ENCODE measurements around the gene HSPA12A.
A peak's percentile ranks its signal among the peaks of the same experiment; 100 is the strongest.

The HSPA12A gene

DNA sequence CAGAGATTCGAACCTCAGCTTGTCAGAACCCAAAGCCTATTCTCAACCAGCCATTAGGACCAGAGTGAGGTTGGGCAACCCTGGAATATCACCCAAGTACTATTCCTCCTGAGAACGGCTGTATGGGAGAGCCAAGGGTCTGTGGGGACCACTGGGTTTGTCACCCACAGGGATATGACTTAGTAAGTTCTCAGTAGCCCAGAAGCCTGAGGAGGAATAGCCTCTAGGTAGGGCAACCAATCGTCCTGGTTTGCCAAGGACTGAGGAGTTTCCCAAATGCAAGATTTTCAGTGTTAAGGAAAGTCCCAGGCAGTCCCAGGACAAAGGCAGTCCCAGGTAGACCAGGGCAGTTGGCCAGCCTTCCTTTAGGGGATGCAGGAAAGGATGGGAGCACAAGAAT, 74.9 kb downstream of the HSPA12A start:
- DNase-seq = no peak

DNA sequence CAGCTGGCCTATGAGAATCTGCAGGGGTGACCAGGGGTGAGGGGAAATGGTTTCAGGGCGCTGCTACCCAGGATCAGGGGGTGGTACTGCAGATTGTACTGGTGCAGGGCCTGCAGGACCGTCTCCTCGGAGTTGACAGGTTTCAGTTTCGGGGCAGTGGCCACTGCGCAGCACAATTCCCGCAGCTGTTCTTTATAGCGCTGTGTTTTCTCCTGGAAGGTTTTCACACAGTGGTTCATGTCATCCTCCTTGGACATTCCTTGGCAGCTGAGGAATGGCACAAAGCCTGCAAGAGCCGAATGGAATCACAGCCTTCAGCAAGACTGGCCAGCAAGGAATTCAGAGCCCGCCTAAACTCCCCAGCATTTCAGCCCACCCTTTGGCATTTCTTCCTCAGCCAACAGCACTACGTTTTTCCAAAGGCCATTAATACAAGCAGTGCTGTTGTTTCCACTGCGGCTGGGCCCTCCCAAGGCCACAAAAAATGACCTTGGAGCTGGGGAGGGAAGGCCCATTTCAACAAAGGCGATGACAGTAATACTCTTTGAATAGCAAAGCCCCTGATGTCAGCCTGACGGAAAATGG, 76.7 kb downstream of the HSPA12A start:
- no peak for DNase-seq

DNA sequence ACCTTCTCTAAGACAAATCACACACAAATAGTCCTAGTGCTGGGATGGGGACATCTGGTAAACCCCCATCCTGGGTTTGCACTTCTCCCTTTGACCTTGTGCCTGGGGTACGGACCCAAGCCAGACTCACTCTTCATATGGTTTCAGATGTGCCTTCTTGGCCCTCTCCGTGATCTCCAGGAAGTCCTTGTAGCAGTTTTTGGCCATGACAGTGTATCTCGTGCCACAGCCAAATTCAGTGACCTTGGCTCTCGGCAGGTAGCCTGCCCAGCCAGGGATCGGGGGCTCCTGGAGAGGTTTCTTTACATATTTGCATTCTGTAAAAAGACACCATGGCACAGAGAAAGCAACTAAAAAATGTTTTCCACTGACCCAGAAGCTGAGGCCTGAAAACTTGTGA, 77.7 kb downstream of the HSPA12A start:
- DNase-seq = no peak

DNA sequence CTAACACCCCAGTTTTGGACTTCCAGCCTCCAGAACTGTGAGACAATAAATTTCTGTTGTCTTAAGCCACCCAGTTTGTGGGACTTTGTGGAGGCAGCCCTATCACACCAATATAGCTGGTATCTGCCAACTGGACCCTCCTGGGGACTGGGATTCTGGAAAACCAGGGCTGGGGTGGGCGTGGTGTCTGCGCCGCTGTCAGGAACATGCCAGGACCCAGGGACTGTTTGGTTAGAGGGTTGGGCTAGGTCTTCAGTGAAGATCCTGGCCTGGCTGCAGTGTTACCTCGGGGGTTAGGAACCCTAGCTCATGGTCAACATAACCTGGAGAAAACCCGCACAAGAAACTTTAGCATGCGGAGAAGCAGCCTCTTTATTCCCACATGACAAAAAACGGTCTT, 79.0 kb downstream of the HSPA12A start:
- DNase-seq = no peak

DNA sequence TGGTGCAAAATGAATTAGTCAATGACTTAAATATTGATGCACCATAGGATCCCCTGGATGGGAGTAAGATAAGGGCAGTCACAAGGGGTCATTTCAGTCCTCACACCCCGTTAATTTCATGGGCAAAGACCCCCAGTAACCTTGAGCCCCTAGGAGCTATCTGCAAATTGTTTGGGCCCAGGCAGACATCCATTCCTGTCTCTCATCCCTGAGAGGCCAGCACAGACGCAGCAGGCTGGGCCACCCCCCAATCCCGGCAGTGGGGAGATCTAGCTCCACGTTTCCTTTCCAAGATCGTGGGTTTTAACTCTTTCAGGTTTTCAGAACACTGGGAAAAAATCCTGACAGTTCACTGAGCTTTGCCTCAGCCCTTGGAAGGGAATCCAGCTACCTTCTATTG, 81.5 kb downstream of the HSPA12A start:
- no peak for DNase-seq

DNA sequence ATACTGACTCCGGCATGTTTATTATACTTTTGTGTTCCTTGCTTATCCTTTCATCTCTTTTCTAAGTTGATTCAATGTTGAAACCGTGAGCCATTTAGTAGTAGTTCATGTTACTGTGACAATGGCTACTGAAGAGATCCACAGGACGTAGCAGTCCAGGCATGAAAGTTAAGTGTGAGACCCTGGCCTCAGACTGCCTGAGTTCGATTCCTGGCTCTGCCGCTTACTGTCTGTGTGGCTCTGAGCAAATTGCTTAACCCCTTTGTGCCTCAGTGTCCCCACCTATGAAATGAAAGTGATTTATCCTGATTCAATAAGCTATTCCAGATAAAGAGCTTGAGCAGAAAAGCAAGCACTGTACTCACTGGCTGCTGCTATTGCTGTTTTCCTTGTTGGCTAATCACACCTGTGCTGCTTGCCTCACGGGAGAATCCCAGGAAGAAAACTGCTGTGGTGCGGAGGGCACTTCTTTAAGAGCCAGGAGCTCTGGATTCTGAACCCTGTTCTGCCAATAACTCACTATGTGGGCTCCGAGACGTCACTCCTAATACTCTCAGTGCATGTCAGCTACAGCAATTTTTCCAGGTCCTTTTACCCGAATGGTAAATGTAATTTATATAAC, 83.2 kb downstream of the HSPA12A start:
- DNase-seq = no peak

DNA sequence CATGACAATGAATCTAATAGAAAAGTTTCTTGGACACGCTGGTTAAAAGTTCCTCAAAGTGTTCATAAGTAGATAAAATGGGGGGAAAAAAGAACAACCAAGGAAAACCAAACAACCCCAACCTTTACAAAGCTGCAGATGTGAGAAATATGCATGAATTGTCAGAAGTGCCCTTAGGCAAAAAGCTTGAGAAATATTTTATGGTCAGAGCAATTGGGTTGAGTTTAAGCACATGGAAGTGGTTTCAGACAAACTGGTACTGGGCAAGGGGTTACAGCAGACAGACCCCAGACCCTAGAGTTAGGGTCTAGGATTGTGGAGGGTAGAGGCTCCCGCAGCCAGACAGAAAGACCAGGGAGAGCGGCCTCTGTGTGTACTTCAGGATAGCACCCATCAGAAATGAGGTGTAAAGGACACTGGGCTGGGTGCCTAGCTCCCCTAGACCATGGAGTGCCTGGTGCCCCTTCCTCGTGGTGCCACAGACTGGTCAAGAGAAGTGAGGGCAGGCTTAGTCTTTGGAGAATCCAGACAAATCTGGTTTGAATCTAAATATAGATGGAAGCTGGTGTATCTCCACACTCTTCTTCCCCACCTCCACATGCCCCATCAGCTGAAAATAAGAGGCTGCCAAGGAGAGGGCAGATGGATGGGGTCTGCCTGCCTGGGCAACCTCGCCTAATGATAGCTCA, 84.4 kb downstream of the HSPA12A start:
- DNase-seq = no peak

DNA sequence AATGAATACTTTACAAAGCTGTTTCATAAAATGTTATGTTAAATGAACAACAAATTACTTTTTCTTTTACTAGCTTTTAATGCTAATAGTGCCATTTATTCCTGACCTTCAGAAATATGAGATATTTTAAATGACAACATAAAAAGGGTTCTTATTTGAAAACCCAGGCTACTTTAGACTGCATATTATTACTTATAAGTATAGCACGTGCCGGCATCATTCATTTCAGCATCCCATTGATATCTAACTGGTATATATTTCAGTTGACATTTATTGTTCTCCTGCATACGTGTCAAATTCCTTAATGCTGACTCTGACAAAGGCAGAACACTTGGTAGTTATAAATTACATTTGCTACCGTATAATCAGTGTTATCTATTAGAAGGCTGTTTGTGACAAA, 86.3 kb downstream of the HSPA12A start:
- no peak for DNase-seq

DNA sequence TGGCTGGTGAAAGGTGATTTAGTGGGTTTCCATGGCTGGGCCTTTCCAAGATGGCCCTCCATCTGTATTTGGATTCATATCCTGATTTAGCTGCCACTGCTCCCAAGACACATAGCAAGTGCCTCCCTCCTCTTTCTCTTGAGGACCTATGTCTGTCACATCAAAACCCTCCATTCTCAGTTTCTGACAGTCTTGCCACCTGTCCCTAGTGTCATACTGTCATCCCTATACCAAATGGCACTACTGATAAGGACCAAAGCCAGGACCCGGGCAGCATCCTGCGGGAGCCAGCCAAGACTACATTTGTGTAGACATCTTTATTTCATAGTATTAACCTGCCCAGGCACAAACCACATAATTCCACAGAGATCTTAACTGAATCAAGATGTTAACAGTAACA, 86.8 kb downstream of the HSPA12A start:
- DNase-seq = no peak

DNA sequence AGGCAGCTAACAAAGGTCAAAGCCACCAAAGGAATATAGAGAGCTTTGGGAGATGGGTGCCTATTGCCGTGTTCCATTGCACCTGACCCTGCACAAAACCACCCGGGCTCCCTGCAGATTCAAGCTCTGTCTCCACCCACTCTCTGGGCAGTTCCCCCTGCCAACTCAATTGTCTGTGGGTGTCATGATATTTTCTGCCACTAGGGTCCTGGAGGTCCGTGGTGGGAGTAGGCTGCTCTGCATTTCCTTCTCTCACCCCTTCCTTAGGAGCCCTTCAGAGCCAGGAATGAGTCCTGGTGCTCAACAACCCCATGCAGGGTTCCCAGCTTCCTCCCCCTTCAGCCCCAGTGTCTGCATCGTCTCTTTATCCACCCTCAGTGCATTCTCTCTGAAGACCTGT, 87.5 kb downstream of the HSPA12A start:
- DNase-seq = peak; percentile 14

DNA sequence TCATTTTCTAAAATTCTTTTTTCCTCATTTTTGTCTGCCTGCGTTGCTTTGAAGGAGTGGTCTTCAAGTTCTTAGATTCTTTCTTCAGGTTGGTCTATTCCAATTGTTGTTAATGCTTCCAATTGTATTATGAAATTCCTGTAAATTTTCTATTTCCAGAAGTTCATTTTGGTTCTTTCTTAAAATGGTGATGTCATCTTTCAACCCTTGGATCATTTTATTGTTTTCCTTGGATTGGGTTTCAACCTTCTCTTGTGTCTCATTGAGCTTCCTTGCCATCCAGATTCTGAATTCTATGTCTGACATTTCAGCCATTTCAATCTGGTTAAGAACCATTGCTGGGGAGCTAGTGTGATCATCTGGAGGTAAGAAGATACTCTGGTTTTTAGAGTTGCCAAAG, 88.5 kb downstream of the HSPA12A start:
- DNase-seq = no peak

DNA sequence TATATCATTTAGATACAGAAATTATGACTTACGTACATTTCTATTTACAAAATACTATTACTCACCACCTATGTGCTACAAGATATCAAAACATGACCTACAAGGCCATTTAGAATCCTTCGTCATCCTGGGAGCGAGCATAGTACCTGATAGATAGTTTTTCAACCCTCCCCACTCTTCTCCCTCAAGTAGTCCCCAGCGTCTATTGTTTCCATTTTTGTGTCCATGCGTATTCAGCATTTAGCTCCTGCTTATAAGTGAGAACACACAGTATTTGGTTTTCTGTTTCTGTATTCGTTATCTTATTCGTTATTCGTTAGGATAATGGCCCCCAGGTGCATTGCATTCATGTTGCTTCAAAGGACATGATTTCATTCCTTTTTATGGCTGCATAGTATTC, 93.5 kb downstream of the HSPA12A start:
- DNase-seq = no peak

DNA sequence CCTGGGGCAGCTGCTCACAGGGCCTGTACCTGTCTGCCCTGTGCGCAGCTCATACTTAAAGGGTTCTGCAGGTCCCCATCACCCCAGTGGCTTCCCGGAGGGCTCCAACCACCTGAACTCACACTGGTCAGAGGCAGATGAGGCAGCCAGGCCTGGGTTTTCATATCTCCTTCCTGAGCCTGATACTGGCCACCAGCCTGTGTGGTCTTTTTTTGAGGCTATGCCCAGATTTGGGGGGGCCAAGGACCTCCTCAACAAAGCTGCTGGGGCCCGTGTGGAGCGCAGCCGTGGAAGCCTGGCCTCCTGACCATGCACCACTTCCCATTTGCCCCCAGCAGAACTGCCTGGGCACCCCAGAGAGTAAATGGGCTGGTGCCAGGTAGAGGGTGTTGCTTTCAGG, 95.9 kb downstream of the HSPA12A start:
- no peak for DNase-seq

DNA sequence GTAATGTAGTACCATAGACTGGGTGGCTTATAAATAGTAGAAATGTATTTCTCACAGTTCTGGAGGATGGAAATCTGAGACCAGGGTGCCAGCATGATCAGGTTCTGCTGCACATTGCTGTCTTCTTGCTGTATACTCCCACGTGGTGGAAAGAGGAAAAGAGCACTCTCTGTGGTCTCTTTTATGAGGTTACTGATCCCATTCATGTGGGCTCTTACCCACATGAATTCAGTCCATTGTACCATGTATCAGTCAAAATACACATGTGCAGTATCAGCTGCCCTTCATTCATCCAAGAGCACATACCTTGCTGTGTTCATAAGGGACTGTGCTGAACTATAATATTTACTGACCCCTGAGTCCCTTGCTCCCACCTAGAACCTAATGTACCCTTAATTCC, 104.5 kb downstream of the HSPA12A start:
- no peak for DNase-seq

DNA sequence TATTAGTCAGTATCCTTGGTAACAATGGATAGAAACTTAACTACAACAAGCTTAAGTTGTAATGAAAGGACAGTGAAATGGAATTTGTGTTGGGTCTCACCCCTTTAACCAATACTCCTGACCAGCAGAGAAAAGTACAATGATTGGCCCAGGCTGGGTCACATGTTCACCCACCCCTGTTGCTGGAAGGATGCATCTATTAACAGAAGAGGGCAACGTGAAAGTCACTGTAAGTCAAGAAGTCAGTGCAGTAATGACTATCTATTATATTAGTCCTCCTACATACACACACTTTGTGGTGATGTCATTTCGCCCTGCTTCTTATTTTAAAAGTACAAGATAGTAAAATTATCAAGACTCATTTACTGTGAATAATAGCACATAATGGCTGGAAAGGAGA, 105.4 kb downstream of the HSPA12A start:
- DNase-seq = no peak

DNA sequence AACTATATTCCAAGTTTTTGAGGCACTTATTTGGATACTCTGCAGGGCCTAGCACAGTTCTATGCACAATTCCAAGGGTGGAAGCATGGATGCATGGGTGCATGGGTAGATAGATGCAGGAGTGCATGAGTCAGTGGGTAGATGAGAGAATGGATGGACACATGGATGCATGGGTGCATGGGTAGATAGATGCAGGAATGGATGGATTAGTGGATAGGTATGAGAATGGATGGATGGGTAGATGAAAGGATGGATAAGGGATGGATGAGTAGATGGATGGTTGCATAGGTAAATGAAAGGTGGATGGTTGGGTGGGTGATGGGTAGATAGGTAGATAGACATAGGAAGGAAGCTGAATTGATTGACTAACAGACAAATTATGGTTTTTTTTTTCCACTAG, 106.0 kb downstream of the HSPA12A start:
- DNase-seq = no peak

DNA sequence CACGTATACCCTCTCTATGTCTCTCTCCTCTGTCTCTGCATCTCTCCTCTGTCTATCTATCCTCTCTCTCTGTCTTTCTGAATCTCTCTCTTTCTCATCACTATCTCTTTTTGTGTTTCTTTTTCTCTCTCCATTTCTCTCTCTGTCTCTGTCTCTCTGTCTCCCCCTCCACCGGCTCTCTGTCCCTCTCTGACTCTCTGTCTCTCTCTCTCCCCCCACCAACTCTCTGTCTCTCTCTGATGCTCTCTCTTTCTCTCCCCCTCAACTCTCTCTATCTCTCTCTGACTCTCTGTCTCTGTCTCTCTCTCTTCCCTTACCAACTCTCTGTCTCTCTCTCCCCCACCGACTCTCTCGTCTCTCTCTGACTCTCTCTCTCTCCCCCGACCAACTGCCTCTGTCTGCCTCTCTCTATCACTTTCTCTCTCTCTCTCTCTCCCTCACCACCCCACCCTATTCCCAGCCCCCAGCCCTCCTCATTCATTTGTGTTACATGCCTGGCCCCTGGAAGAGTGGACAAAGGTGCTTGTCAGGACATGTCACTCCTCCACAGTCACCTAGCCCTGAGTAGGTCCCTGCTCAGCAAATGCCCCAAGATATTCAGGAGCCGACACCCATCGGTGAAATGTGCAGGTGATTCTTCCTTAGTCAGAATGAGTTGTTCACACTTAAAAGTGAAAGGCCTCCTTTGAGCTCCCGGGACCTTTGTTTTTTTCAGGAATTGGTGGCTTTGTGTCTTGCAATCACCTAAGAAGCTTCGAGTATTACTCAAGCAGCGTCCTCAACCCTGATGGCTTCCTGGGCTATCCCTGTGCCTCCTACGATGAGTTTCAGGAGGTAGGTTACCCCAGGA, 108.0 kb downstream of the HSPA12A start:
- DNase-seq = no peak

DNA sequence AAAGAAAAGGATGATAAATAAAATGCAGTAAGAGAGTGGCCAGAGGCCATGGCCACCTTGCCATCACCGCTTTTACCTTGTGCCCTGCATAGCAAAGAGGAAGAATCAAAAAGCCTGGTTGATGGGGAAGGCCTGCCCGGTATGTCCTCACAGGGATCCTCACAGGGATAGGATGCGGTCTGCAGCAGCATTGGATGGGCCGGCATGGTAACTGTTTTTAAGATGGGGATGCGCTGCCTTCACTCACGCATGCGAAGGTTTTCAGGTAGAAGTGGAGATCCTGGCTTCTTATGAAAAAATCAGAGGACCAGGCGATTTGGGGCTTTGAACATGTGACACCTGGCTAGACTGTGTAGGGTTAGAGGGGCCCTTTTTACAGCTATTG, 109.2 kb downstream of the HSPA12A start:
- no peak for DNase-seq

DNA sequence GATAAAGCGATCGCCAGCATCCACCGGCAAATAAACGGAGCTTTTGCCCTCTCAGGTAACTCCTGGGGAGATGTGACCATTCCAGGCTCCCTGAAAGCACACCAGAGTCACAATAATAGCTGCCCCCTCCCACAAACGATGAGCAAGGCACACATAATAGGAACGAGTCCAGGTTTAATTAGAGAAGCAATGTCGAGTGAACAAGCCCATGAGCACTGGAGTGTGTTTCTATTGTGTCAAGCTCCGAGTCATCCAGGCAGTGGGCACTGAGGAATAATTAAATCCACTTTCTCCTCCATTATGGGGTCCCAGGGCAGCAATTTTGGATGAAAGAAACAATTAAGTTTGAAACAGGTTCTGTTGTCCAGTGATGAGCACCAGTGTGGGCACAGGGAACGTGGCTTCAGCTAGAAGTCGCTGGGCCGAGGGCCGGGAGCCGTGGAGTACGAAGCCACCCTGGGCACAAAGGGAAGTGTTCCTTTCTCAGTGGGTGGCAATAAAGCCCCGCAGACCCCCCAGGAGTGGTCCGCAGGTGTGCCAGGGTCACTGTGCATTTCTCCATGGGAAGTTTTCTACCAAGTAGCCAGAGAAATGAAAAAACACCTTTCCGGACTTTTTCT, 109.7 kb downstream of the HSPA12A start:
- DNase-seq = no peak

DNA sequence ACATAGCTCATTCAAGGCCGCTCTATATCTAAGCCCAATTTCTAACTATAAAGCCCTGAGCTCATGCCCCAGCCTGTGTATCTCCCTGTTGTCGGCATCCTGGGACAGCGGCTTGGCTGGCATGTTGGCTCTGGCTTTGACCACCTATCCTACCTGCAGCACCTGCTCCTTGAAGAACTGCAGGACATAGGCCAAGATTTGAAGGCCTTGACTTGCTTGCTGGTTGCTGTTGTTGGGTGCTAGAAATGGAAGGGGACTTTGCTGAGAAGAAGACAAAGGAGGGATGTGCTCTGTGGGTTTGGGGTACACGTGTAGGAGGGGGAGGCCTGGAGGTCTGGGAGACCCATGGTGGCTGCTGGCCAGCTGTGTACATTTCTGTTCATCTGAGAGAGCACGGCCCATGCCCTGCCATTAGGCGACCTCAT, 110.5 kb downstream of the HSPA12A start:
- no peak for DNase-seq

DNA sequence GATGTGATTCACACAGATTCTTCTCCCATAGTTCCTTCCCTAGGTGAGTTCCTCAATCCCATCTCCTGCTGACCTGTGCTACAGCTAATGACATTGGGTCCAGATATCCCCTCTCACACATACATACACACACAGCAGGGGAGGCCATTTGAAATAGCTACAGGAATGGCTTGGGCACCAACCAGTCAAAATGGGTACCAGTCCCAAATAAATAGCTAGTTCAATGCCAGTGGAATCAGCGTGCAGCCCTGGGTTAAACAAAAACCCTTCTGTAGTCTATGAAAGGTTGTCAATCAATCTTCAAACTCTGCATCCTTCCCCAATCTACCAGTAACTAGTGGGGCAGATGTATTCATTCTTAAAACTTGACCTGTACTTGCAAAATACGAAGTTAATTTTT, 112.3 kb downstream of the HSPA12A start:
- no peak for DNase-seq

DNA sequence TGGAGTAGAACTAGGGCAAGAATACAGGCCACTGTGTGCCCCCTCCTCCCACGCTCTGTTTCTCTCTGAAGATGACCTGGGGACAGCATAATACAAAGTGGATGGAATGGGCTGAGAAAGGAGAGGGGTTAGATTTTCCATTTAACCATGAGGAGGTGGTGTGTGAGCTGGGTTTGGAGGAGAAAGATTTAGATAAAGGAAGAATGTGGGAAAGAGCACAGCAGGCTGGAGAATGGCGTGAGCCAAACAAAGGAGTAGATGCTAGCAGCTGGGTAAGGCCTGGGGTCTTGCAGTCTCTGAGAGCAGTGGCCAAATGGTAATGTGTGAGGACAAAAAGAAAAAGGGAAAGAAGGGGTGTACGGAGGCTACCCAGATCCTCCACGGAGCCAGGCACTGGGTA, 113.0 kb downstream of the HSPA12A start:
- DNase-seq = no peak

DNA sequence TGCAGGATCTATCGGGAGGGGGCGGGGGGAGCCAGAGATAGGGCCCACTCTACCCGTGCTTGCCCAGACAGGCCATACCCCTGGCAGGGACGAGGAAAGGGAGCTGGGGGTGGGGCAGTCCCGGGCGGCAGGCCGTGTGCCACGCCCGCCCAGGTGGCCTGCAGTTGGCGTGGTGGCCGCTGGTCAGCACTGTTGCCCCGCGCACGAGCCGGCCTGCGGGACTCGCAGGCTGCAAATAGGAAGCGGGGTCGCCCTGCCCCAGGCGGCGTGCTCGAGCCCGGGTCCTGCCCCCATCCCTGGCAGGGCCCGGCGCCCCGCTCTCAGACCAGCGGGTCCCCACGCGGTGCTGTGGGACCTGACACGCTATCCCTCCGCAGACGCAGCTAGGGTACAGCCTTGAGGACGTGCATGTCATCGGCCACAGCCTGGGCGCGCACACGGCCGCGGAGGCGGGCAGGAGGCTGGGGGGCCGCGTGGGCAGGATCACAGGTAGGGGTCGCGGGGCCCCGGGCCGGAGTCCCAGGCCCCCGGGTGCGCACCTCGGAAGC, 114.9 kb downstream of the HSPA12A start:
- peak; percentile 59 for DNase-seq
